ENCODE results near the gene DCAF16.

DNA sequence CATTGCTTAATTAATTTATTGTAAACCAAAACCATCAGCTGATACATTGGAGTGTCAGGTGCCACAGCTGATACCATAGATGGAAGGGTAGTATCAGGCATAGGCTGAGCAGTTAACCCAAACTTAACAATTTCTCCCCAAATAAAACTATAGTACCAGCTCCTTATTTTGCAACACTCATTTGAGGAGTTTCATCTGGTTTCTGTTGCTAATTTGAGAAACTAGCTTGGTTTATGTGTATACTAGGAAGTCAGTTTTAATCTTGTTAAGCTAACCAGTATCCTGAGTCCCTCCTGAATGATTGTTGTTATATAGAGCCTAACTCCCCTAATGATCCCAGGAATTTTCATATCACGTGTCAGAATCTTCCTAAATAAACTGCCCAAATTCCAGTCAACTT is 12.7 kb downstream of the DCAF16 start:
- TF ChIP-seq POLR2A (IDR thresholded peaks at IDR 0.05; ENCODE audit: low read depth, low read length) (no peak), POLR2AphosphoS5 (IDR thresholded peaks at IDR 0.05; ENCODE audit: low read depth, low read length) (no peak)

Data from GM12892 (cell line).